Fibroblast of lung (primary cell): ENCODE measurements around the gene SNX8. TPM values are rescaled to one million over a fixed set of nuclear protein-coding genes. Genes with fewer than 3 reads are reported as not detected.

ENCODE experiments used
- DNase-seq, 2 donors: peaks; one replicate each; pipeline versions ENCODE4 v3.0.0 to v3.0.0-alpha.2; 2010; ENCODE audit warnings: low read depth in 2 of 2
- H2AFZ ChIP-seq: 2 replicates; pipeline ENCODE4 v1.5.1; 2012; ENCODE audit warnings: low read length, control low read depth, inconsistent platforms
- H3K27ac ChIP-seq: 2 replicates; pipeline ENCODE4 v1.5.1; 2011; ENCODE audit warnings: low read length, control low read depth; ENCODE audit not compliant: insufficient read depth
- H3K27me3 ChIP-seq: 2 replicates; pipeline ENCODE4 v1.5.1; 2011; ENCODE audit warnings: mild to moderate bottlenecking, low read length; ENCODE audit not compliant: control insufficient read depth, insufficient read depth
- H3K36me3 ChIP-seq: 2 replicates; pipeline ENCODE4 v1.5.1; 2011; ENCODE audit warnings: low read length; ENCODE audit not compliant: control insufficient read depth, insufficient read depth
- H3K4me1 ChIP-seq: 2 replicates; pipeline ENCODE4 v1.5.1; 2011; ENCODE audit warnings: low read length; ENCODE audit not compliant: control insufficient read depth, insufficient read depth; ENCODE audit errors: extremely low read depth
- H3K4me2 ChIP-seq: 2 replicates; pipeline ENCODE4 v1.5.1; 2011; ENCODE audit warnings: low read length, control low read depth; ENCODE audit not compliant: insufficient read depth; ENCODE audit errors: extremely low read depth
- H3K4me3 ChIP-seq, 4 experiments: fragments of 200-600 bp in 1 of 4; sonication (generic) in 1 of 4; replicated peaks in 1 of 4; 2 replicates each; pipeline ENCODE4 v1.5.1; 2011 to 2016; ENCODE audit warnings: low read length in 4 of 4, low read depth in 3 of 4, mild to moderate bottlenecking in 3 of 4, control low read depth in 2 of 4, inconsistent platforms in 1 of 4, mixed read lengths in 1 of 4; ENCODE audit not compliant: insufficient read depth in 1 of 4; ENCODE audit errors: control extremely low read depth in 1 of 4
- H3K79me2 ChIP-seq: 2 replicates; pipeline ENCODE4 v1.5.1; 2012; ENCODE audit warnings: mild to moderate bottlenecking, low read length, inconsistent platforms; ENCODE audit not compliant: control insufficient read depth, insufficient read depth
- H3K9ac ChIP-seq: 2 replicates; pipeline ENCODE4 v1.5.1; 2011; ENCODE audit warnings: mild to moderate bottlenecking, low read length, control low read depth; ENCODE audit not compliant: insufficient read depth
- H3K9me3 ChIP-seq: 2 replicates; pipeline ENCODE4 v1.5.1; 2012; ENCODE audit warnings: low read depth, low read length; ENCODE audit not compliant: control insufficient read depth, insufficient read depth
- H4K20me1 ChIP-seq: 2 replicates; pipeline ENCODE4 v1.5.1; 2011; ENCODE audit warnings: low read length; ENCODE audit not compliant: control insufficient read depth, insufficient read depth; ENCODE audit errors: extremely low read depth
- EZH2 ChIP-seq: IDR thresholded peaks from 2 replicates; pipeline ENCODE4 v1.5.1; 2012; ENCODE audit warnings: low read length, control low read depth, mild to moderate bottlenecking; ENCODE audit errors: missing control alignments
- polyA plus RNA-seq, 2 donors: library from polyadenylated mRNA; depleted of rRNA in 1 of 2; stranded (reverse) in 1 of 2; unstranded in 1 of 2; fragments of >200 nt; gene quantifications; 2 replicates each; pipeline ENCODE4 v1.2.1, GENCODE V29; 2011 to 2012; ENCODE audit warnings: missing spikeins in 1 of 2
- total RNA-seq: library from RNA; depleted of rRNA; stranded (reverse); fragments of >200 nt; gene quantifications from 2 replicates; pipeline ENCODE4 v1.2.1, GENCODE V29; 2014
- TF ChIP-seq, protein P1 (sequence below), 2 donors: IDR thresholded peaks in 1 of 2; conservative IDR thresholded peaks in 1 of 2; 1 replicate in 1 of 2; 2 replicates in 1 of 2; pipeline ENCODE4 v1.5.1; 2011 to 2012; ENCODE audit warnings: low read length in 2 of 2, control low read depth in 1 of 2, inconsistent platforms in 1 of 2, low read depth in 1 of 2, mild to moderate bottlenecking in 1 of 2

The SNX8 gene
- total and polyA plus RNA-seq, 2 donors (not counting 1 experiment from before 2014, with no cell fraction given) = 13.2 to 27.4 TPM

DNA sequence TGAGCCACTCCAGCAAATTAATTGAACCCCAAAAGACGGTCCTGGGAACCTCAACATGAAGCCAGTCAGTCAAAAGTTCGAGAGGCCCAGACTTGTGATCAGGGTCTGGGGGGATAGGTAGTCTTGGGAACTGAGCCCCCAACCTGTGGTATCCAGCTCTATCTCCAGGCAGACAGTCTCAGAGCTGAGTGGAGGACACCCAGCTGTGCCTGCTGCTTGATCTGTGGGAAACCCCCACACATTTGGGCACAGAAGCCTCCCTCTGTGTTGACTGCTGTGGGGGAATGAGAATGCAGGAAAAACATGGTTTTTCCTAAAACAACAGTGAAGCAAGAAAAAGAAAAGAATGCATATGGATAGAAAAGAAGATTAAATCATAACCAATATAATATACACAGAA is 16.3 kb upstream of the SNX8 start:
- Histone ChIP-seq H3K4me1 (no peaks in the 10 kb centered on the region), H4K20me1 (no peaks in the 10 kb centered on the region), H3K79me2 (no peaks in the 10 kb centered on the region), H3K4me3 (no peak overlapping the region), H3K4me2 (no peak overlapping the region), H3K9me3 (no peaks in the 10 kb centered on the region), H3K36me3 (no peaks in the 10 kb centered on the region), H3K9ac (no peak overlapping the region), H2AFZ (no peak overlapping the region), H3K27ac (no peak overlapping the region), H3K27me3 (no peaks in the 10 kb centered on the region)
- TF ChIP-seq, protein P1, sequence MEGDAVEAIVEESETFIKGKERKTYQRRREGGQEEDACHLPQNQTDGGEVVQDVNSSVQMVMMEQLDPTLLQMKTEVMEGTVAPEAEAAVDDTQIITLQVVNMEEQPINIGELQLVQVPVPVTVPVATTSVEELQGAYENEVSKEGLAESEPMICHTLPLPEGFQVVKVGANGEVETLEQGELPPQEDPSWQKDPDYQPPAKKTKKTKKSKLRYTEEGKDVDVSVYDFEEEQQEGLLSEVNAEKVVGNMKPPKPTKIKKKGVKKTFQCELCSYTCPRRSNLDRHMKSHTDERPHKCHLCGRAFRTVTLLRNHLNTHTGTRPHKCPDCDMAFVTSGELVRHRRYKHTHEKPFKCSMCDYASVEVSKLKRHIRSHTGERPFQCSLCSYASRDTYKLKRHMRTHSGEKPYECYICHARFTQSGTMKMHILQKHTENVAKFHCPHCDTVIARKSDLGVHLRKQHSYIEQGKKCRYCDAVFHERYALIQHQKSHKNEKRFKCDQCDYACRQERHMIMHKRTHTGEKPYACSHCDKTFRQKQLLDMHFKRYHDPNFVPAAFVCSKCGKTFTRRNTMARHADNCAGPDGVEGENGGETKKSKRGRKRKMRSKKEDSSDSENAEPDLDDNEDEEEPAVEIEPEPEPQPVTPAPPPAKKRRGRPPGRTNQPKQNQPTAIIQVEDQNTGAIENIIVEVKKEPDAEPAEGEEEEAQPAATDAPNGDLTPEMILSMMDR (conservative IDR thresholded peaks at IDR 0.05 in 1 of 2, IDR thresholded peaks at IDR 0.05 in 1 of 2; ENCODE audit: low read depth in 1 of 2, low read length in 2 of 2) = no peak
- no peak for TF ChIP-seq EZH2
- DNase-seq = no peak

DNA sequence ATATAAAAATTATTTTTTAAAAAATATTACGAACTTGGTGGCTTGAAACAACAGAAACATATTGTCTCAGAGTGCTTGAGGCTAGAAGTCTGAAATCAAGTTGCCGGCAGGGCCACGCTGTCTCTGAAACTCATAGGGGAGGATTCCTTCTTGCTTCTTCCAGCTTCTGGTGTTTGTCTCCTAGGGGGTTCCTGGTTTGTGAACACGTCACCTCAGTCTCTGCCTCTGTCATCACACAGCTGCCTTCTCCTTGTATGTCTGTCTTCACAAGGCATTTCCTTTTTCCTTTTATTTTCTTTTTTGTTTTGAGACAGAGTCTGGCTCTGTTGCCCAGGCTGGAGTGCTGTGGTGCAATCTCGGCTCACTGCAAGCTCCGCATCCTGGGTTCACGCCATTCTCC is 12.7 kb upstream of the SNX8 start:
- DNase-seq = no peak
- Histone ChIP-seq H3K27ac (no peak overlapping the region), H4K20me1 (no peaks in the 10 kb centered on the region), H3K9ac (no peak overlapping the region), H3K79me2 (no peaks in the 10 kb centered on the region), H3K36me3 (no peaks in the 10 kb centered on the region), H3K27me3 (no peaks in the 10 kb centered on the region), H3K4me1 (no peaks in the 10 kb centered on the region), H3K4me2 (no peak overlapping the region), H3K4me3 (no peak overlapping the region), H2AFZ (no peak overlapping the region), H3K9me3 (no peaks in the 10 kb centered on the region)
- TF ChIP-seq EZH2 = no peak
- TF ChIP-seq, protein P1 (conservative IDR thresholded peaks at IDR 0.05 in 1 of 2, IDR thresholded peaks at IDR 0.05 in 1 of 2; ENCODE audit: low read depth in 1 of 2, low read length in 2 of 2) = no peak

DNA sequence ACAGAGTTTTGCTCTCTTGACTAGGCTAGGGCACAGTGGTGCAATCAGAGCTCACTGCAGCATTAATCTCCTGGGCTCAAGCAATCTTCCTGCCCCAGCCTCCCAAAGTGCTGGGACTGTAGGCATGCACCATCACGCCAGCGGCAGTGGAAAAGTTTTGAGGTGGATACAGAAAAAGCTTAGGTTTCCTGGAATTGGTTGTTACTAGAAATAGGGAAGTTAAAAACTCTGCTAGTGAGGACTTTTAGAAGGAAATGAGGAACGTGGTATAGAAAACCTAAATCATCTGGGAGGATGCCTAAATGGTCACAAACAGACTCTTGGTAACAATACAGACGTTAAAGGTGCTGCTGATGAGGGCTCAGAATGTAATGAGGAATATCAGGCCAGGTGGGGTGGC is 10.9 kb upstream of the SNX8 start:
- Histone ChIP-seq H3K27me3 (no peaks in the 10 kb centered on the region), H4K20me1 (no peaks in the 10 kb centered on the region), H3K9me3 (no peaks in the 10 kb centered on the region), H3K9ac (no peak overlapping the region), H3K27ac (no peak overlapping the region), H3K4me3 (no peak overlapping the region), H3K36me3 (no peaks in the 10 kb centered on the region), H3K4me2 (no peak overlapping the region), H3K79me2 (no peaks in the 10 kb centered on the region), H3K4me1 (no peaks in the 10 kb centered on the region), H2AFZ (no peak overlapping the region)
- no peak for DNase-seq
- TF ChIP-seq, protein P1 (conservative IDR thresholded peaks at IDR 0.05 in 1 of 2, IDR thresholded peaks at IDR 0.05 in 1 of 2; ENCODE audit: low read depth in 1 of 2, low read length in 2 of 2) = no peak
- no peak for TF ChIP-seq EZH2
